Adrenal gland (tissue), 5 donors: ENCODE results near the gene ZNF136.

Experiments used
- CTCF ChIP-seq, 6 experiments: fragments of 450-650 bp in 4 of 6; fragments of 200-600 bp in 2 of 6; sonication (generic) in 1 of 6; IDR thresholded peaks; 1 replicate in 5 of 6; 2 replicates in 1 of 6; pipeline versions ENCODE4 v1.5.1 to v1.8.0; 2016 to 2021; ENCODE audit warnings: antibody characterized with exemption in 6 of 6, mild to moderate bottlenecking in 2 of 6, moderate library complexity in 1 of 6
- POLR2A ChIP-seq, 2 donors: fragments of 450-650 bp; IDR thresholded peaks; one replicate each; pipeline ENCODE4 v1.6.1; 2017; ENCODE audit warnings: antibody characterized with exemption in 2 of 2, mild to moderate bottlenecking in 2 of 2, moderate library complexity in 1 of 2
- donor health status: DM: no; HTN: no; CAD: no.

GRCh38 chr19:12205296-12205695 is 42.4 kb downstream of the ZNF136 start:
- TF ChIP-seq CTCF (IDR thresholded peaks at IDR 0.05) (no peak), POLR2A (IDR thresholded peaks at IDR 0.05) (no peak)
